Fibroblast of skin of right quadriceps (primary cell): ENCODE results near the gene FAM110A.
"Not testable (repeated sequence)": the region's sequence is repeated elsewhere in the genome, so short reads cannot be mapped to it uniquely, and the experiment has no call there.

Experiments
- DNase-seq: peaks from one replicate; pipeline ENCODE4 v3.0.0-alpha.2; 2013

The FAM110A gene

GRCh38 chr20:833450-834150 is at the start of gene FAM110A:
FAM110A (plus strand) TSS chr20:833715; CDS start chr20:844805, 11,090 bp downstream.
- peak; percentile 92 for DNase-seq

- no peak for DNase-seq
These were observed 45.7 kb upstream of the FAM110A start for GRCh38 chr20:787825-788224.

- DNase-seq = no peak
These were observed 42.5 kb upstream of the FAM110A start for GRCh38 chr20:791056-791455.

GRCh38 chr20:792248-792647 is 41.3 kb upstream of the FAM110A start:
- DNase-seq = no peak

- no peak for DNase-seq
These were observed 36.6 kb upstream of the FAM110A start for GRCh38 chr20:796921-797320.

DNA sequence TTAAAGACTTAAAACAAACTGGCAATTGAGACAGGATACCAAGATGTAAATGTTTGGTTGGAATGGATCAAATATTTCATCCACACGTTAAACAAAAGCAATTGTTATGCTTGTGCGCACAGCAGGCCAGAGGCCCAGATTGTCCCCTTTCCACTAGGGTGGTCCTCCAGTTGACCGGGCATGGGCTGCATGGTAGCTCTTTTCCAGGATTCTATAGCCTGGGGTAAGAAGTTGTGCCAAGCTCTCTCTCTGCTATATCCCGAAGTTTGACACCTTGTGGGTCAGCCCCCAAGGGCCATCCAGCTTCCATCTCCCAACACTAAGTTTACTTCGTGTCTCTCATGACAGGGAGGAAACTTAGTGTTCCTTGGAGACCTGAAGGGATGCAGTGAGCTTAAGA is 34.8 kb upstream of the FAM110A start:
- DNase-seq = not testable (repeated sequence)

DNA sequence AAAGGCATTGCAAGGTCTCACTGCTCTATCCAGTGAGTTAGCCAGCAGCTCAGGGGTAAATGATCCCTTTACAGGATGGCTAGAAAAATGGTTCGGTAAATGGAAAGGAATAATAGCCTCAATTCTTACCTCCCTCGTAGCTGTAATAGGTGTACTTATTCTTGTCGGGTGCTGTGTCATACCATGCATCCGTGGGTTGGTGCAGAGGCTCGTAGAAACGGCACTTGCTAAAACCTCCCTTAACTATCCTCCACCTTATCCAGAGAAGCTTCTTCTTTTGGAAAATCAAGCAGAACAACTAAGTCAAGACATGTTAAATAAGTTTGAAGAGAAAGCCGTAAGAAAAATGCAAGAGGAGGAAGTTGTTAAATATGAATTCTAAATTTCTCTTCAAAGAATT is 33.5 kb upstream of the FAM110A start:
- not testable (repeated sequence) for DNase-seq

- no peak for DNase-seq
These were observed 31.8 kb upstream of the FAM110A start for GRCh38 chr20:801678-802077.

GRCh38 chr20:805713-806112 is 27.8 kb upstream of the FAM110A start:
- peak; percentile 15 for DNase-seq

DNA sequence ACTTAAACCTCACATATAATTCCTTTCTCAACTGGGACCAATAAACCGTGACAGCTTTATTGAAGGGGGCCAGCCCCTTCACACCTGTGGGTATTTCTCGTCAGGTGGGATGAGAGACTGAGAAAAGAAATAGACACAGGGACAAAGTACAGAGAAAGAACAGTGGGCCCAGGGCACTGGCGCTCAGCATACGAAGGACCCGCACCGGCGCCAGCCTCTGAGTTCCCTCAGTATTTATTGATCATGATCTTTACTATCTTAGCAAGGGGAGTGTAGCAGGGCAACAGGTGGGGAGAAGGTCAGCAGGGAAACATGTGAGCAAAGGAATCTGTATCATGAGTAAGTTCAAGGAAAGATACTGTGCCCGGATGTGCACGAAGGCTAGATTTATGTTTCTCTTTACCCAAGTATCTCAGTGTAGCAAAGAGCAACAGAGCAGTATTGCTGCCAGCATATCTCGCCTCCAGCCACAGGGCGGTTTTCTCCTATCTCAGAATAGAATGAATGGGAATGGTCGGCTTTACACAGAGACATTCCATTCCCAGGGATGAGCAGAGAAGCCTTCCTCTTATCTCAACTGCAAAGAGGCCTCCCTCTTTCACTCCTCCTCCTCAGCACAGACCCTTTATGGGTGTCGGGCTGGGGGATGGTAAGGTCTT is 21.6 kb upstream of the FAM110A start:
- not testable (repeated sequence) for DNase-seq

GRCh38 chr20:812435-812814 is 21.1 kb upstream of the FAM110A start:
- DNase-seq = not testable (repeated sequence)

- no peak for DNase-seq
These were observed 20.1 kb upstream of the FAM110A start for GRCh38 chr20:813390-813789.

DNA sequence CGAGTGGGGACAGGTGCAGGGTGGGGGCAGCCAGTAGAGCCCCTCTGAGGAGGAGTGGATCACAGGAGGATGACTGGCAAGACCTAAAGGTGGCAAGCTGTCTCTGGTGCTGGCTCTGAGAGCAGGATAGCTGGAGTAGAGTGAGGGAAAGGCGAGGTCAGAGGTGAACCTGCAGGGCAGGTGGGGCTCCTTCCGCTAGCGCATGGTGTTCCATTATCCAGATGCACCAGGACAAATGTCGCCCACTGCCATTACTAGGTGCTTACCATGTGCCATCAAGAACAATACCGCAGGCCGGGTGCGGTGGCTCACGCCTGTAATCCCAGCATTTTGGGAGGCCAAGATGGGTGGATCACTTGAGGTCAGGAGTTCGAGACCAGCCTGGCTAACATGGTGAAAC is 18.3 kb upstream of the FAM110A start:
- DNase-seq = no peak

GRCh38 chr20:815914-816606 is 17.5 kb upstream of the FAM110A start:
- peak; percentile 41 for DNase-seq

- no peak for DNase-seq
These were observed 15.4 kb upstream of the FAM110A start for GRCh38 chr20:818001-818664.

DNA sequence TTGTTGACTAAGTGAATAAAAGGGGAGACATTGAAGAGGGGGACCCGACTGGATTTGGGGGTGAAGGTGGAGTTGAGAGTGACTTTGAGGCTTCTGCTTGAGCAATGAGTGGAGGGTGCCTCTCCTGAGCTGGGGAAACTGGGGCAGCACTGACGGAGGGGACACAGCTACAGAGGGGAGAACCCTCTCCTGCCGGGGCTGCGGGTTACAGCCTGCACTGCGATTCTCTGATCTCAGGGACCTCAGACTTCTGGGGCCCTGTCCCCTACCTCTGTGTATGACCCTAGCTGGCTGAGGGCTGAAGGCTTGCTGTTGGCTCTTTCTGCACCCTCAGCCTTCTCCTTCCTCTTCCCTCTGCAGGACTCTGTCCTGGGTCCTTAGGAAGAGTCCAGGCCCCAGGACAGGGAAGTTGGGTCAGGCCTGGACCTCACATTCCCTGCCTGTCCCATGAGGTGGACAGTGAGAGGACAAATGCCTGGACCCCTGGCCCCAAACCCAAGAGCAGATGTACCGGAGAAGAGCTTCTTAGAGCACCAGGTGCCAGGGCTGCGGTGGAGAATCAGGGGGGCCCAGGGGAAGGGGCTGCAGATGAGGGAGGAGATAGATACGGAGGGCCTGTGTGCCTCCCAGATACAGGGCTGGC is 13.7 kb upstream of the FAM110A start:
- DNase-seq = no peak

DNA sequence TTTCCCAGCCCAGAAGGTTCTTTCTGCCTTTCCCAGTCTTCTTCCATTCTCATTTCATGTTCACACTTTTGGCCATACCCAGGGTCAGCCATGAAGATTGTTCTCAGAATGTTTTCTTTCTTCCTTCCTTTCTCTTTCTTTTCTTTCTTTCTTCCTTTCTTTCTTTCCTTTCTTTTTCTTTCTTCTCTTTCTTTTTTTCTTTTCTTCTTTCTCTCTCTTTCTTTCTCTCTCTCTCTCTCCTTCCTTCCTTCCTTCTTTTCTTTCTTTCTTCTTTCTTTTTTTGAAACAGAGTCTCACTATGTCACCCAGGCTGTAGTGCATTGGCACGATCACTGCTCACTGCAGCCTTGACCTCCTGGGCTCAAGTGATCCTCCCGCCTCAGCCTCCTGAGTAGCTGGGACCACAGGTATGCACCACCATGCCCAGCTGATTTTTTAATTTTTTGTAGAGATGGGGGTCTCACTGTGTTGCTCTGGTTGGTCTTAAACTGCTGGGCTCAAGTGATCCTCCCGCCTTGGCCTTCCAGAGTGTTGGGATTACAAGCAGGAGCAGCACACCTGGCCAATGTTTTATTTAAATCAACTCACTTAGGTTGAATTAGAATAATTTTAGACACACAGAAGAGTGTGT is 13.1 kb upstream of the FAM110A start:
- no peak for DNase-seq

DNA sequence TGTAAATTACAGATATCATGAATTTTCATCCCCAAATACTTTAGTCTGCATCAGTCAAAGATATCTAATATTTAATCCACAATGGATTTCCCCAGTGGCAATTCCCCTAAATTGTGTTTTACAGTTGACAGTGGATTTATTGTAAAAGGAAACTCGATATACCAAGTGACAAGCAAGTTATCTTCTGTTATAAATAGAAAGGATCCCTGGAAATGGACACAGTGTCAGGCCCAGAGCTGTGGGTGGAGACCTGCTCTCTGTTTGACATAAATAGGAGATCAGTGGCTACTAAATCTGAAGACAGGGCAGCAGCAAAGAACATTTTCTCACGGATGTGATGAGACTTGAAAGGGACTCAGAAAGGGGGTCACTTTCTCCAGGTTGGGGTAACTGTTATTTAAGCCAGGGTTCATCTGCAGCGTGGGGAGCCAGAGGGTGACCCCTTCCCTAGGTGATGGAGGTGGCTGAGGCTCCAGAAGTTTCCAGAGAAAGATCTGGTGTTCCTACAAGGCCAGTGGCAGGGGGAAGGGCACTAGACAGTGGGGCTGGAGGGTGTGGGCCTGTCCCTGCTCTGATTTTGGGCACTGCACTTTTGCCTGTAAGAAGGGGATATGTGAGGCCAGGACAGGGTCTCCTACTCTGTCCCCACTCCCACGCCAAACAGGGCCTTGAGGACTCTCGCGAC is 12.3 kb upstream of the FAM110A start:
- DNase-seq = no peak

DNA sequence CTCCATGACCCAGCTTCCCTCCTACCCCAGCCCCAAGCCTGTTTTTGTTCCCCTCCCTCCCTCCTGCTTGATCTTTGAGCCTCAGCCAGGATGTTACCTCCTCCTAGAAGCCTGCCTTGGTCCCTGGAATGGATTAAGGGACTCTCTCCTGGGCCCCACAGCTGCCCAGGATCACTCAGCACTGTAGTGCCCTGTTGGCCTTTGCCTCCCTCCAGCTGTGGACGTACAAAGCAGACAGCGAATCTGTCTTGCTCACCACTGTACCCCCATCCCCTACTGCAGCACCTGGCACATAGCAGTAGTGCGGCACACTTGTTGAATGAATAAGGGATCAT is 11.8 kb upstream of the FAM110A start:
- DNase-seq = no peak

- no peak for DNase-seq
These were observed 10.6 kb upstream of the FAM110A start for GRCh38 chr20:822651-823573.

DNA sequence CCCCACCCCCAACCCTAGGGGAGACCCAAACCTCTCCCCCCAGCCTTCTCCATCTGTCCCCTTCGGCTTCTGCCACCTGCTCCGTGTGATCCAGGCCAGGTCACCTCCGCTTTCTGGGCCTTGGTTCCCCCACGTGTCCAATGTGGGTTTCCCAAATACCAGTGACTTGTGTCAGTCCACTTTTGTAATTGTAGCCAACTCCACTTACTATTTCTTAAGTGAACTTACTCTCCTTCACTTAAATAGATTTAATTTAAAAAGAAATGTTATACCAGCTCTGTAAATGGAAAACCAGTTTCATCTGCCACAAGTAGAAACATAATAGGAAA is 10.0 kb upstream of the FAM110A start:
- DNase-seq = no peak
